ENCODE results near the gene MFNG.

- TF ChIP-seq CTCF (IDR thresholded peaks at IDR 0.05) (no peak), POLR2A (IDR thresholded peaks at IDR 0.05) (no peak)
Measured at GRCh38 chr22:37443086-37443485, 43.1 kb downstream of the MFNG start.
